Tibial nerve (tissue), 4 donors: Measurements from ENCODE around the gene MTFP1.

Experiments used
- EP300 ChIP-seq, 2 donors: sonication (generic); formaldehyde crosslinking; IDR thresholded peaks; one replicate each; pipeline ENCODE4 v1.6.1; 2017; ENCODE audit warnings: antibody characterized with exemption in 2 of 2, mild to moderate bottlenecking in 1 of 2
- TF ChIP-seq, protein P1 (sequence below), 5 experiments: fragments of 200-600 bp in 3 of 5; fragments of 450-650 bp in 2 of 5; sonication (generic) in 3 of 5; IDR thresholded peaks; one replicate each; pipeline ENCODE4 v1.5.1; 2016 to 2019; ENCODE audit warnings: antibody characterized with exemption in 5 of 5, mild to moderate bottlenecking in 3 of 5, moderate library complexity in 2 of 5

DNA sequence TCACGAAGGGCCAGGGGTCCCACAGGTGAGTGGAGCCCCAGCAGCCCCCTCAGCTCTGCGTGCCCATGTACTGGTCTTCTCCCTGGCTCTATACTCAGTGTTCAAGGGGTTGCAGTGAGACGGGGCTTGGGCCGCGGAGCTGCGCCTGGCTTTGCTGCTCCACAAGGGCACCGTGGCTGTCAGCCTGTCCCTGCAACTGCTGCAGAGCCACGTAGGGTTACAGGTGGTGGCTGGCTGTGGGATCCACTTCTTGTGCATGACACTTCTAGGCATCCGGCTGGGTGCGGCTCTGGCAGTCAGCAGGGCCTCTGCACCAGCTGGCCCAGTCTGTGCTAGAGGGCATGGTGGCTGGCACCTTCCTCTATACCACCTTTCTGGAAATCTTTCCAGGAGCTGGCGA is 14.3 kb downstream of the MTFP1 start:
- TF ChIP-seq, protein P1, sequence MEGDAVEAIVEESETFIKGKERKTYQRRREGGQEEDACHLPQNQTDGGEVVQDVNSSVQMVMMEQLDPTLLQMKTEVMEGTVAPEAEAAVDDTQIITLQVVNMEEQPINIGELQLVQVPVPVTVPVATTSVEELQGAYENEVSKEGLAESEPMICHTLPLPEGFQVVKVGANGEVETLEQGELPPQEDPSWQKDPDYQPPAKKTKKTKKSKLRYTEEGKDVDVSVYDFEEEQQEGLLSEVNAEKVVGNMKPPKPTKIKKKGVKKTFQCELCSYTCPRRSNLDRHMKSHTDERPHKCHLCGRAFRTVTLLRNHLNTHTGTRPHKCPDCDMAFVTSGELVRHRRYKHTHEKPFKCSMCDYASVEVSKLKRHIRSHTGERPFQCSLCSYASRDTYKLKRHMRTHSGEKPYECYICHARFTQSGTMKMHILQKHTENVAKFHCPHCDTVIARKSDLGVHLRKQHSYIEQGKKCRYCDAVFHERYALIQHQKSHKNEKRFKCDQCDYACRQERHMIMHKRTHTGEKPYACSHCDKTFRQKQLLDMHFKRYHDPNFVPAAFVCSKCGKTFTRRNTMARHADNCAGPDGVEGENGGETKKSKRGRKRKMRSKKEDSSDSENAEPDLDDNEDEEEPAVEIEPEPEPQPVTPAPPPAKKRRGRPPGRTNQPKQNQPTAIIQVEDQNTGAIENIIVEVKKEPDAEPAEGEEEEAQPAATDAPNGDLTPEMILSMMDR (IDR thresholded peaks at IDR 0.05) = no peak
- TF ChIP-seq EP300 (IDR thresholded peaks at IDR 0.05) = no peak
